ENCODE measurements around the gene TBX19. TPM values are rescaled to one million over a fixed set of nuclear protein-coding genes. Genes with fewer than 3 reads are reported as not detected.

TBX19 gene
- total RNA-seq, 1 experiment from 2014 or later, result 1.4 TPM

DNA sequence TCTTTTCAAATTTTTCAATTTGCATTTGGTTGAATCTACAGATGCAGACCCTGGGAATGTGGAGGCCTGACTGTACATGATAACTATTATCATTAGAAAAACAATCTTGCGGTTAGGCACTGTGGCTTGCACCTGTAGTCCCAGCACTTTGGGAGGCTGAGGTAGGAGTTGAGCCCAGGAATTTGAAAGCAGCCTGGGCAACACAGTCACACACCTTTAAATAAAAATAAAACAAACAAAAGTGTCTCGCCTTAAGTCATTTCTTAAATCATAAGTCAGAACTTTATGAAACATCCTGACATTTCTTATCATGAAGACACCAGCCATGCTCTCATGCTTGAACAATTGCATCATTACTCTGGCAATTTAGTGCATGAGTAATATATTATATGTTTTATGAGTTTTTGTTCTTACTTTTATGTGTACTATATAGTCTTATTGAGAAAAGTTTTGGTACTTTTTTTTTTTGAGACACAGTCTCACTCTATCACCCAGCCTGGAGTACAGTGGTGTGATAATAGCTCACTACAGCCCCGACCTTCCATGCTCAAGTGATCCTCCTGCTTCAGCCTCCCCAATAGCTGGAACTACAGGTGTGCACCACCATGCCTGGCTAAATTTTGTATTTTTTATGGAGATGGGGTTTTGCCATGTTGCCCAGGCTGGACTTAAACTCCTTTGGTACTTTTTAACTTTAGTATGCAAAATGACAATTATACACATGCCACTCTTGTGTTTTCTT lies 7.8 kb downstream of the TBX19 start:
- H3K36me3 ChIP-seq, result no peaks in the 10 kb centered on the region
- peaks cover 9% of the 10 kb centered on the region for H3K4me1 ChIP-seq (replicated peaks)
- DNase-seq (ENCODE audit: low read depth in 1 of 2, low spot score in 2 of 2), result no peak
- no peak overlapping the region for H3K27ac ChIP-seq
- no peaks in the 10 kb centered on the region for H3K27me3 ChIP-seq (replicated peaks)
- H3K9me3 ChIP-seq (replicated peaks), result no peaks in the 10 kb centered on the region
- no peak overlapping the region for H3K4me3 ChIP-seq

- Histone ChIP-seq H3K4me1 (replicated peaks) (peaks cover 9% of the 10 kb centered on the region), H3K4me3 (no peak overlapping the region), H3K27me3 (replicated peaks) (no peaks in the 10 kb centered on the region), H3K9me3 (replicated peaks) (no peaks in the 10 kb centered on the region), H3K36me3 (no peaks in the 10 kb centered on the region), H3K27ac (no peak overlapping the region)
- no peak for DNase-seq (ENCODE audit: low read depth in 1 of 2, low spot score in 2 of 2)
Observed at GRCh38 chr1:168291222-168291837, 10.7 kb downstream of the TBX19 start.

DNA sequence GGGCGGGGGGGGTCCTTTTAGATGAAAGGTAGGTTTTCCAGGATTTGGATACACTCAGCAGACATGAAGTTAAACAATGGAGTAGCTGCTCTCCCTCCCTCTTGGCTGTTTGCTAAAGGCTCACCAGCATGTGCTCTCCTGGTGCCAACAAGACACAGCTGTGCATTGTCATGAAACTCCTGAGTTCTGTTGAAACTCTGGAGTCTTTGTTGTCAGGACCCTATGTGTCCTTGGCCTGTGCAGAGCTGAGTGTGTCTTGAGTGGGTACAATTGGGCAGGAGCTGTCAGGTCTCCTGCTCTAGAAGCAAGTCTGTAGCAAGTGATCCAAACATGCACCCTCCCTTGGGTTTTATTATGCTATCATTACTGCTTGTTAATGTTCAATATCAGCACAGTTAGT lies 12.7 kb downstream of the TBX19 start:
- Histone ChIP-seq H3K27ac (no peak overlapping the region), H3K36me3 (no peaks in the 10 kb centered on the region), H3K27me3 (replicated peaks) (no peaks in the 10 kb centered on the region), H3K4me3 (no peak overlapping the region), H3K9me3 (replicated peaks) (no peaks in the 10 kb centered on the region), H3K4me1 (replicated peaks) (no peaks in the 10 kb centered on the region)
- DNase-seq (ENCODE audit: low read depth in 1 of 2, low spot score in 2 of 2), result no peak

DNA sequence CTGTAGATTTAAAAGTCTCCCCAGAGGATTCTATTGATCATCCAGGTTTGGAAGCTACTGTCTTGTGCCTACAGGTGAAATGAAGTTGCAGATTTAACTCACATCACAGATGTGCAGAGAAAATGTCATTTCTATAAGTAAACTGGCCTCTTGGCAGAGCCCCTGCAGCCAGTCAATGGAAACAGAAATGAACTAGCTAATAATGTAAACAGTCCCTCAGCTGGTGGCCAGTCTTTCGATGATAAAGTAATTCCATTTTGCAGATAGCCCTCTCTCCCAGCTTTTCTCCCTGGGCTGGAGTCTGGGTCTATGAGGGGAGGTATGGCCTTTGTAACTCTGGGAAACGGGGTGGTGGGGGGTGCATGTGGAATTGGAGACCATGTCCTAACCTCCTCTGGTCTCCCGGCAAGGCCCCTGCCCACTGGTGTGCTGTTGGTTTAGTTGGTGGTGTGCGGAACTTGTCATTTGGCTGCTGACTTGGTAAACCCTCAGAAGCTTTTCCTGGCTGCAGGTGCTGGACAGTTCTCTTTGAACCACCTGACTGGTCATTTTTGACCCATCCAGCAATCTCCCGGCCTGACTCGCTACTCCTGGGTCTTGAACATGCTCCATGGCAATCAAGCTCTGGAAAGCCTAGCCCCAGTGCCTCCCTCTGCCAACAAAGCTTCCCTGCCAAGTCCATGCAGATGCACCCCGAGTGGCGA lies 14.9 kb downstream of the TBX19 start:
- DNase-seq (ENCODE audit: low read depth in 1 of 2, low spot score in 2 of 2), result no peak
- H3K27ac ChIP-seq, result no peak overlapping the region
- H3K27me3 ChIP-seq (replicated peaks), result no peaks in the 10 kb centered on the region
- no peaks in the 10 kb centered on the region for H3K36me3 ChIP-seq
- no peaks in the 10 kb centered on the region for H3K9me3 ChIP-seq (replicated peaks)
- H3K4me1 ChIP-seq (replicated peaks), result no peaks in the 10 kb centered on the region
- H3K4me3 ChIP-seq, result no peak overlapping the region

- DNase-seq (ENCODE audit: low read depth in 1 of 2, low spot score in 2 of 2), result no peak
- Histone ChIP-seq H3K9me3 (replicated peaks) (no peaks in the 10 kb centered on the region), H3K4me1 (replicated peaks) (peaks cover 14% of the 10 kb centered on the region), H3K36me3 (no peaks in the 10 kb centered on the region), H3K4me3 (no peak overlapping the region), H3K27me3 (replicated peaks) (no peaks in the 10 kb centered on the region), H3K27ac (no peak overlapping the region)
Observed at GRCh38 chr1:168297019-168297730, 16.5 kb downstream of the TBX19 start.

GRCh38 chr1:168298446-168298845 lies 17.8 kb downstream of the TBX19 start:
- Histone ChIP-seq H3K27me3 (replicated peaks) (no peaks in the 10 kb centered on the region), H3K27ac (no peak overlapping the region), H3K4me1 (replicated peaks) (peaks cover 16% of the 10 kb centered on the region), H3K36me3 (no peaks in the 10 kb centered on the region), H3K4me3 (no peak overlapping the region), H3K9me3 (replicated peaks) (no peaks in the 10 kb centered on the region)
- no peak for DNase-seq (ENCODE audit: low read depth in 1 of 2, low spot score in 2 of 2)

- Histone ChIP-seq H3K27ac (no peak overlapping the region), H3K9me3 (replicated peaks) (no peaks in the 10 kb centered on the region), H3K36me3 (no peaks in the 10 kb centered on the region), H3K4me1 (replicated peaks) (peaks cover 16% of the 10 kb centered on the region), H3K27me3 (replicated peaks) (no peaks in the 10 kb centered on the region), H3K4me3 (no peak overlapping the region)
- DNase-seq (ENCODE audit: low read depth in 1 of 2, low spot score in 2 of 2), result no peak
Observed at GRCh38 chr1:168300626-168301025, 19.9 kb downstream of the TBX19 start.

GRCh38 chr1:168301664-168302320 lies 21.1 kb downstream of the TBX19 start:
- Histone ChIP-seq H3K27me3 (replicated peaks) (no peaks in the 10 kb centered on the region), H3K4me1 (replicated peaks) (peaks cover 16% of the 10 kb centered on the region), H3K4me3 (no peak overlapping the region), H3K9me3 (replicated peaks) (no peaks in the 10 kb centered on the region), H3K27ac (peak overlapping the region; percentile 63), H3K36me3 (no peaks in the 10 kb centered on the region)
- peak; percentile 70 to 75 for DNase-seq (ENCODE audit: low read depth in 1 of 2, low spot score in 2 of 2)

GRCh38 chr1:168303716-168304540 lies 23.3 kb downstream of the TBX19 start:
- H3K4me3 ChIP-seq, result no peak overlapping the region
- H3K27ac ChIP-seq, result no peak overlapping the region
- no peaks in the 10 kb centered on the region for H3K9me3 ChIP-seq (replicated peaks)
- no peak for DNase-seq (ENCODE audit: low read depth in 1 of 2, low spot score in 2 of 2)
- H3K4me1 ChIP-seq (replicated peaks), result peaks cover 16% of the 10 kb centered on the region
- H3K36me3 ChIP-seq, result no peaks in the 10 kb centered on the region
- no peaks in the 10 kb centered on the region for H3K27me3 ChIP-seq (replicated peaks)

DNA sequence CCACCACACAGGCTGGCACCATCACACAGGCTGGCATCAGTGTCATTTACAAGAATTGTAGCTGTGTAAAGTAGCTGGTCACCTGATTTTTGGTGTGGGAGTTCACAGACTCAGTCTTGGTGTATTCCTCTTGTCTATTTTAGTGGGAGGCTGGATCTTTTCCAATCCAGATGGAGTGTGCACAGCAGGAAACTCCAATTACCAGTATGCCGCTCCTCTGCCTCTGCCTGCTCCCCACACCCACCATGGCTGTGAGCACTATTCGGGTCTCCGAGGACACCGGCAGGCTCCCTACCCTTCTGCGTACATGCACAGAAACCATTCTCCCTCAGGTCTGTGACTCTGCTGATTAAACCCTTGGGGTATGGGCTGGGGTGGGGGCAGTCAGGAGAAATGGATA lies 24.2 kb downstream of the TBX19 start:
- H3K4me3 ChIP-seq, result no peak overlapping the region
- H3K9me3 ChIP-seq (replicated peaks), result no peaks in the 10 kb centered on the region
- H3K36me3 ChIP-seq, result no peaks in the 10 kb centered on the region
- H3K27me3 ChIP-seq (replicated peaks), result no peaks in the 10 kb centered on the region
- no peak overlapping the region for H3K27ac ChIP-seq
- no peak for DNase-seq (ENCODE audit: low read depth in 1 of 2, low spot score in 2 of 2)
- H3K4me1 ChIP-seq (replicated peaks), result peaks cover 16% of the 10 kb centered on the region

GRCh38 chr1:168312718-168313604 lies 32.3 kb downstream of the TBX19 start:
- no peaks in the 10 kb centered on the region for H3K4me1 ChIP-seq (replicated peaks)
- no peak overlapping the region for H3K27ac ChIP-seq
- no peak overlapping the region for H3K4me3 ChIP-seq
- no peak for DNase-seq (ENCODE audit: low read depth in 1 of 2, low spot score in 2 of 2)
- H3K36me3 ChIP-seq, result no peaks in the 10 kb centered on the region
- H3K27me3 ChIP-seq (replicated peaks), result no peaks in the 10 kb centered on the region
- H3K9me3 ChIP-seq (replicated peaks), result no peaks in the 10 kb centered on the region

DNA sequence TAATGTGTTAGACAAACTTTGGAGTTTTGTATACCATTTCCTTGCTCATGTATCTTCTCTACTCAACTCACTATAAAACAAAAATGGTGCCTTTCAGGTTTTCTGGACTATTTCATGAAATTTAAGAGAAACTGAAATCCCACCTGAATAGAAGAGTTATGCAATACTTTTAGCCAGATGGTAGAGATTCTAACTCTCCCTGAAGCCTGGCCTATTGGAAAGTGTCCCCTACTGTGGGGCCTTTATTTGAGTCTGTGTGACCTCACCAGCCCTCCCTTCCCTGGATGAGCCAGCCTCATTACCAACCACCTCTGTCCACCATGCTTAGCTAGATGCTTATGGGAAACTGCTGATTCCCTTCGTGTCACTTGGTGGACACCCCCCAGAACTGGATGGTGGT lies 35.5 kb downstream of the TBX19 start:
- H3K27me3 ChIP-seq (replicated peaks), result no peaks in the 10 kb centered on the region

More for the DNA sequence above, 35.5 kb downstream of the TBX19 start:
- H3K4me3 ChIP-seq, result no peak overlapping the region
- H3K9me3 ChIP-seq (replicated peaks), result no peaks in the 10 kb centered on the region
- no peak for DNase-seq (ENCODE audit: low read depth in 1 of 2, low spot score in 2 of 2)
- no peaks in the 10 kb centered on the region for H3K36me3 ChIP-seq
- H3K4me1 ChIP-seq (replicated peaks), result peaks cover 11% of the 10 kb centered on the region
- H3K27ac ChIP-seq, result no peak overlapping the region

Data from SJSA1 (cell line).